ENCODE results near the gene CYP51A1. TPM values are rescaled to one million over a fixed set of nuclear protein-coding genes. Genes with fewer than 3 reads are reported as not detected.

CYP51A1 gene
- total and polyA plus RNA-seq, 2 donors from 2014 or later = 43.0 to 55.8 TPM

DNA sequence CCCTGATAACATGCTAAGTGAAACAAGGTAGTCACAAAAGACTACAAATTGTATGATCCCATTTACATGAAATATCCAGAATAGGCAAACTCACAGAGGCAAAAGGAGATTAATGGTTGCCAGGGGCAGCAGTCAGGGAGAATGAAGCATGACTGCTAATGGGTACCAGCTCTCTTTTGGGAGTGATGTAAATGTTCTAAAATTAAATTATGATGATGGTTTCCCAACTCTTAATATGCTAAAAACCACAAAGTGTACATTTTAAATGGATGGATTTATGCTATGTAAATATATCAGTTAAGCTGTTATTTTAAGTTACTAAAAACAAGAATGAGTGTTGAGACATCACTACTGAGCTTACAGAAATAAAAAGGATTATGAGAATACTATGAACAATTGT is 12.6 kb downstream of the CYP51A1 start:
- H3K4me3 ChIP-seq (ENCODE audit: low read length in 3 of 3) = no peak overlapping the region
- H3K27me3 ChIP-seq (ENCODE audit: control insufficient read depth, insufficient read depth, low read length) = no peaks in the 10 kb centered on the region
- H3K9me3 ChIP-seq (ENCODE audit: control insufficient read depth in 2 of 3, insufficient read depth in 1 of 3, low read length in 3 of 3) = no peaks in the 10 kb centered on the region
- FAIRE-seq (no peak), DNase-seq (no peak)
- peaks cover 0 to 7% (median 0%) of the 10 kb centered on the region in 3 donors for H3K4me1 ChIP-seq (ENCODE audit: control insufficient read depth in 2 of 3, insufficient read depth in 2 of 3, low read depth in 1 of 3, low read length in 3 of 3)
- H3K36me3 ChIP-seq (ENCODE audit: control insufficient read depth in 2 of 3, insufficient read depth in 3 of 3, low read length in 3 of 3) = peaks cover 6 to 20% (median 11%) of the 10 kb centered on the region in 3 donors
- TF ChIP-seq, protein P1, sequence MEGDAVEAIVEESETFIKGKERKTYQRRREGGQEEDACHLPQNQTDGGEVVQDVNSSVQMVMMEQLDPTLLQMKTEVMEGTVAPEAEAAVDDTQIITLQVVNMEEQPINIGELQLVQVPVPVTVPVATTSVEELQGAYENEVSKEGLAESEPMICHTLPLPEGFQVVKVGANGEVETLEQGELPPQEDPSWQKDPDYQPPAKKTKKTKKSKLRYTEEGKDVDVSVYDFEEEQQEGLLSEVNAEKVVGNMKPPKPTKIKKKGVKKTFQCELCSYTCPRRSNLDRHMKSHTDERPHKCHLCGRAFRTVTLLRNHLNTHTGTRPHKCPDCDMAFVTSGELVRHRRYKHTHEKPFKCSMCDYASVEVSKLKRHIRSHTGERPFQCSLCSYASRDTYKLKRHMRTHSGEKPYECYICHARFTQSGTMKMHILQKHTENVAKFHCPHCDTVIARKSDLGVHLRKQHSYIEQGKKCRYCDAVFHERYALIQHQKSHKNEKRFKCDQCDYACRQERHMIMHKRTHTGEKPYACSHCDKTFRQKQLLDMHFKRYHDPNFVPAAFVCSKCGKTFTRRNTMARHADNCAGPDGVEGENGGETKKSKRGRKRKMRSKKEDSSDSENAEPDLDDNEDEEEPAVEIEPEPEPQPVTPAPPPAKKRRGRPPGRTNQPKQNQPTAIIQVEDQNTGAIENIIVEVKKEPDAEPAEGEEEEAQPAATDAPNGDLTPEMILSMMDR (IDR thresholded peaks at IDR 0.05; ENCODE audit: borderline replicate concordance, extremely low read depth, insufficient read depth) = no peak
- intact Hi-C loops (cut with DNase I) = no loop called here
- no peak overlapping the region for H3K27ac ChIP-seq (ENCODE audit: low read depth in 2 of 2, low read length in 2 of 2)
- H3K9ac ChIP-seq (ENCODE audit: low read length in 3 of 3) = no peak overlapping the region

DNA sequence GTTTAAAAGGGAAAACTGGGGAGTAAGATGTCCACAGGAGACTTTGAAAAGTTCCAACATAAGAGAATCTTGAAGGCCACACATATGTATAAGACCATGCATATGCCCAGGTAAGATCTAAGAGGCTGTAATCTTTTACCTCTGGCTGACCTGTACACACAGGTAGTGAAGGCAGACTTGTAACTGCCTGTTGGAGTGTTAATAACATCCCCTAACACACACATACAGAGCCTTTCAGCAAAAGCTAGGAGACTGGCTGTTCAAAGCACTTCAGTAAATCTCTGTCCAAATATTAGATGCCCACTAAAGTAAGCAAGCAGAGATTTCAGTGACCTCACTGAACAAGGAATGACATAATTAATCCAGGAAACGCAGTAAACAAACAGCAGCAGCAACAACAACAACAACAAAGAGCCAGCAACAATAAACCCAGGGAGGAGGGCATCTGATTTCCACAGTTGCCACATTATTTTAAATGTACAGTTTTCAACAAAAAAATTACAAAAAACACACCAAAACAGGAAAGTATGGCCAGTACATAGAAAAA is 15.0 kb downstream of the CYP51A1 start:
- H3K9ac ChIP-seq (ENCODE audit: low read length in 3 of 3) = no peak overlapping the region
- H3K4me1 ChIP-seq (ENCODE audit: control insufficient read depth in 2 of 3, insufficient read depth in 2 of 3, low read depth in 1 of 3, low read length in 3 of 3) = peaks cover 0 to 7% (median 0%) of the 10 kb centered on the region in 3 donors
- H3K9me3 ChIP-seq (ENCODE audit: control insufficient read depth in 2 of 3, insufficient read depth in 1 of 3, low read length in 3 of 3) = no peaks in the 10 kb centered on the region
- peaks cover 6 to 15% (median 14%) of the 10 kb centered on the region in 3 donors for H3K36me3 ChIP-seq (ENCODE audit: control insufficient read depth in 2 of 3, insufficient read depth in 3 of 3, low read length in 3 of 3)
- DNase-seq (no peak), FAIRE-seq (no peak)
- H3K27ac ChIP-seq (ENCODE audit: low read depth in 2 of 2, low read length in 2 of 2) = no peak overlapping the region
- intact Hi-C loops (cut with DNase I) = no loop called here
- no peak overlapping the region for H3K4me3 ChIP-seq (ENCODE audit: low read length in 3 of 3)
- no peaks in the 10 kb centered on the region for H3K27me3 ChIP-seq (ENCODE audit: control insufficient read depth, insufficient read depth, low read length)
- TF ChIP-seq, protein P1 (IDR thresholded peaks at IDR 0.05; ENCODE audit: borderline replicate concordance, extremely low read depth, insufficient read depth) = no peak

DNA sequence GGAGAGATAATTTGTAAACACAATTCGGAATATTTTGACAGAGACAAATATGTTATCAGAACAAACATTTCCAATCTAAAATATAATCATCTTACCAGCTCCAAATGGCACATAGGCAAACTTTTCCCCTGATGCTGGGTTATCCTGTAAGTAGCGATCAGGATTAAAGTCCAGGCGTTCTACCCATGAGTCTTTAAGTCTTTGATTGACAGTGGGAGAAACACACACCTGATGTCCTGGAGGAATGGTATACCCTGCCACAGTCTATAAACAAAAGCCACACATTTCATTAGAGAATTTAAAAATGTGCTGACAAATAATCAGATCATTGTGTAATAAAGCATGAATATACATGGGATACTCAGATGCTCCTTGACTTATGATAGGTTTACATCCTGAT is 17.3 kb downstream of the CYP51A1 start:
- peaks cover 0 to 7% (median 0%) of the 10 kb centered on the region in 3 donors for H3K4me1 ChIP-seq (ENCODE audit: control insufficient read depth in 2 of 3, insufficient read depth in 2 of 3, low read depth in 1 of 3, low read length in 3 of 3)
- FAIRE-seq (no peak), DNase-seq (no peak)
- intact Hi-C loops (cut with DNase I) = no loop called here
- no peaks in the 10 kb centered on the region for H3K27me3 ChIP-seq (ENCODE audit: control insufficient read depth, insufficient read depth, low read length)
- H3K9me3 ChIP-seq (ENCODE audit: control insufficient read depth in 2 of 3, insufficient read depth in 1 of 3, low read length in 3 of 3) = no peaks in the 10 kb centered on the region
- TF ChIP-seq, protein P1 (IDR thresholded peaks at IDR 0.05; ENCODE audit: borderline replicate concordance, extremely low read depth, insufficient read depth) = no peak
- no peak overlapping the region for H3K9ac ChIP-seq (ENCODE audit: low read length in 3 of 3)
- no peak overlapping the region for H3K27ac ChIP-seq (ENCODE audit: low read depth in 2 of 2, low read length in 2 of 2)
- H3K36me3 ChIP-seq (ENCODE audit: control insufficient read depth in 2 of 3, insufficient read depth in 3 of 3, low read length in 3 of 3) = peaks cover 4 to 5% (median 5%) of the 10 kb centered on the region in 3 donors
- H3K4me3 ChIP-seq (ENCODE audit: low read length in 3 of 3) = no peak overlapping the region

DNA sequence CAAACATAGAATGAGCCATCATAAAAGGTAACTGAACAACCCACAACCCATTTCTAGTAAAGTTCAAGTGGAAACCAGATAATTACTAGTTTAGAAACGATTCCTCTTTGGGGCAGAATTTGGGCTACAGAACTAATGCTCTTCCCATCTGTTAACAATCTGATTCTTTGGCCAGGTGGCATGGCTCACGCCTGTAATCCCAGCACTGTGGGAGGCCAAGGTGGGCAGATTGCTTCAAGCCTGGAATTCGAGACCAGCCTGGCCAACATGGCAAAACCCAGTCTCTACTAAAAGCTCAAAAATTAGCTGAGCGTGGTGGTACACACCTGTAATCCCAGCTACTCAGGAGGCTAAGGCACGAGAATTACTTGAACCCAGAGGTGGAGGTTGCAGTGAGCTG is 18.5 kb downstream of the CYP51A1 start:
- TF ChIP-seq, protein P1 (IDR thresholded peaks at IDR 0.05; ENCODE audit: borderline replicate concordance, extremely low read depth, insufficient read depth) = no peak
- no peaks in the 10 kb centered on the region for H3K27me3 ChIP-seq (ENCODE audit: control insufficient read depth, insufficient read depth, low read length)
- H3K4me3 ChIP-seq (ENCODE audit: low read length in 3 of 3) = no peak overlapping the region
- peaks cover 0 to 5% (median 3%) of the 10 kb centered on the region in 3 donors for H3K36me3 ChIP-seq (ENCODE audit: control insufficient read depth in 2 of 3, insufficient read depth in 3 of 3, low read length in 3 of 3)
- intact Hi-C loops (cut with DNase I) = no loop called here
- DNase-seq (no peak), FAIRE-seq (no peak)
- no peaks in the 10 kb centered on the region for H3K9me3 ChIP-seq (ENCODE audit: control insufficient read depth in 2 of 3, insufficient read depth in 1 of 3, low read length in 3 of 3)
- no peak overlapping the region for H3K9ac ChIP-seq (ENCODE audit: low read length in 3 of 3)
- peaks cover 0 to 7% (median 0%) of the 10 kb centered on the region in 3 donors for H3K4me1 ChIP-seq (ENCODE audit: control insufficient read depth in 2 of 3, insufficient read depth in 2 of 3, low read depth in 1 of 3, low read length in 3 of 3)
- no peak overlapping the region for H3K27ac ChIP-seq (ENCODE audit: low read depth in 2 of 2, low read length in 2 of 2)
